NCI-H187 (cell line): ENCODE data around the gene OAS2.

Experiments
- DNase-seq, 2 experiments: peaks; one replicate each; lab custom pipeline; 2025; lab: John Stamatoyannopoulos, UW

The OAS2 gene

GRCh38 chr12:112978163-112979040 is at the start of gene OAS2:
TSS of gene OAS2 (plus strand) at chr12:112978519. CDS start at chr12:112978609, 90 bp downstream.
- no peak for DNase-seq

GRCh38 chr12:112928978-112929377 is 49.3 kb upstream of the OAS2 start:
- no peak for DNase-seq

GRCh38 chr12:112929715-112930114 is 48.6 kb upstream of the OAS2 start:
- no peak for DNase-seq

GRCh38 chr12:112930350-112930749 is 48.0 kb upstream of the OAS2 start:
- no peak for DNase-seq

- DNase-seq, result no peak
These were observed 45.7 kb upstream of the OAS2 start for GRCh38 chr12:112932485-112933128.

- DNase-seq, result no peak
These were observed 45.2 kb upstream of the OAS2 start for GRCh38 chr12:112933129-112933505.

- no peak for DNase-seq
These were observed 42.1 kb upstream of the OAS2 start for GRCh38 chr12:112936264-112936663.

- DNase-seq, result no peak
These were observed 41.4 kb upstream of the OAS2 start for GRCh38 chr12:112936927-112937326.

GRCh38 chr12:112937741-112938719 is 40.3 kb upstream of the OAS2 start, which contains the start of gene OAS3:
TSS of gene OAS3 (plus strand) at chr12:112938474. CDS start at chr12:112938531, 57 bp downstream.
- DNase-seq, result peak in 1 of 2 experiments; percentile 15

GRCh38 chr12:112938751-112939150 is 39.6 kb upstream of the OAS2 start:
- no peak for DNase-seq

GRCh38 chr12:112939761-112940381 is 38.4 kb upstream of the OAS2 start:
- DNase-seq, result no peak

- DNase-seq, result no peak
These were observed 36.6 kb upstream of the OAS2 start for GRCh38 chr12:112941528-112942335.

- no peak for DNase-seq
These were observed 35.7 kb upstream of the OAS2 start for GRCh38 chr12:112942572-112942971.

- DNase-seq, result no peak
These were observed 34.2 kb upstream of the OAS2 start for GRCh38 chr12:112944024-112944690.

- DNase-seq, result no peak
These were observed 32.8 kb upstream of the OAS2 start for GRCh38 chr12:112945515-112945914.

- DNase-seq, result no peak
These were observed 31.9 kb upstream of the OAS2 start for GRCh38 chr12:112946236-112947000.

- no peak for DNase-seq
These were observed 31.0 kb upstream of the OAS2 start for GRCh38 chr12:112947314-112947713.

GRCh38 chr12:112947761-112948160 is 30.6 kb upstream of the OAS2 start:
- no peak for DNase-seq

GRCh38 chr12:112948806-112949205 is 29.5 kb upstream of the OAS2 start:
- no peak for DNase-seq
